Muscle layer of duodenum (tissue), 2 donors: Measurements from ENCODE around the gene S100A4.
"Not testable (repeated sequence)": the region's sequence is repeated elsewhere in the genome, so short reads cannot be mapped to it uniquely, and the experiment has no call there.

Experiments
- H3K27ac ChIP-seq: one replicate; pipeline ENCODE4 v1.7.0; 2013; ENCODE audit warnings: mild to moderate bottlenecking, low read length
- H3K27me3 ChIP-seq: one replicate; pipeline ENCODE4 v1.7.0; 2013; ENCODE audit warnings: low read depth, mild to moderate bottlenecking, control low read depth, low read length
- H3K36me3 ChIP-seq, 2 donors: one replicate each; pipeline ENCODE4 v1.7.0; 2013; ENCODE audit warnings: low read length in 2 of 2, control low read depth in 1 of 2, mild to moderate bottlenecking in 1 of 2; ENCODE audit not compliant: insufficient read depth in 2 of 2, control insufficient read depth in 1 of 2
- H3K4me1 ChIP-seq, 2 donors: one replicate each; pipeline ENCODE4 v1.7.0; 2013; ENCODE audit warnings: low read length in 2 of 2, mild to moderate bottlenecking in 2 of 2, control low read depth in 1 of 2, moderate library complexity in 1 of 2; ENCODE audit not compliant: insufficient read depth in 2 of 2, control insufficient read depth in 1 of 2
- H3K4me3 ChIP-seq, 2 donors: one replicate each; pipeline ENCODE4 v1.7.0; 2013; ENCODE audit warnings: low read length in 2 of 2, low read depth in 1 of 2, mild to moderate bottlenecking in 1 of 2
- H3K9me3 ChIP-seq, 2 donors: one replicate each; pipeline ENCODE4 v1.7.0; 2013; ENCODE audit warnings: low read length in 2 of 2, control low read depth in 1 of 2, mild to moderate bottlenecking in 1 of 2; ENCODE audit not compliant: control insufficient read depth in 1 of 2
- donor health status: healthy.

The S100A4 gene

GRCh38 chr1:153566414-153567371, 21.1 kb upstream of the S100A4 start:
- no peaks in the 10 kb centered on the region for H3K27me3 ChIP-seq
- H3K9me3 ChIP-seq, result no peaks in the 10 kb centered on the region
- H3K4me3 ChIP-seq, result no peak overlapping the region
- H3K27ac ChIP-seq, result peak overlapping the region; percentile 96
- peaks cover 16 to 27% of the 10 kb centered on the region in 2 donors for H3K4me1 ChIP-seq
- H3K36me3 ChIP-seq, result no peaks in the 10 kb centered on the region

- Histone ChIP-seq H3K9me3 (no peaks in the 10 kb centered on the region), H3K4me1 (peaks cover 16 to 27% of the 10 kb centered on the region in 2 donors), H3K4me3 (no peak within 1 kb of the TSS), H3K27ac (peak within 1 kb of the TSS; percentile 96), H3K27me3 (no peaks in the 10 kb centered on the region), H3K36me3 (no peaks in the 10 kb centered on the region)
Measured at GRCh38 chr1:153565529-153566374, 20.1 kb upstream of the S100A4 start, which contains the start of gene S100A2. Gene S100A2, minus strand, starts transcription at chr1:153565844. Its CDS starts 1,967 bp downstream, at chr1:153563877.

GRCh38 chr1:153563991-153564390, 18.4 kb upstream of the S100A4 start:
- Histone ChIP-seq H3K9me3 (no peaks in the 10 kb centered on the region), H3K4me1 (peaks cover 16 to 27% of the 10 kb centered on the region in 2 donors), H3K27me3 (no peaks in the 10 kb centered on the region), H3K27ac (no peak overlapping the region), H3K4me3 (no peak overlapping the region), H3K36me3 (no peaks in the 10 kb centered on the region)

- Histone ChIP-seq H3K9me3 (no peaks in the 10 kb centered on the region), H3K4me1 (peaks cover 16 to 27% of the 10 kb centered on the region in 2 donors), H3K27me3 (no peaks in the 10 kb centered on the region), H3K36me3 (no peaks in the 10 kb centered on the region), H3K4me3 (no peak overlapping the region), H3K27ac (no peak overlapping the region)
Measured at GRCh38 chr1:153563483-153563901, 17.9 kb upstream of the S100A4 start.

- not testable (repeated sequence) for H3K27me3 ChIP-seq, H3K9me3 ChIP-seq, H3K36me3 ChIP-seq, H3K27ac ChIP-seq, H3K4me3 ChIP-seq
- H3K4me1 ChIP-seq, result peaks cover 8 to 15% of the 10 kb centered on the region in 2 donors
Measured at GRCh38 chr1:153562021-153562420, 16.4 kb upstream of the S100A4 start.

GRCh38 chr1:153561466-153561985, 15.9 kb upstream of the S100A4 start:
- Histone ChIP-seq H3K4me1 (peaks cover 4 to 10% of the 10 kb centered on the region in 2 donors), H3K27me3 (no peaks in the 10 kb centered on the region), H3K36me3 (no peaks in the 10 kb centered on the region), H3K27ac (no peak overlapping the region), H3K9me3 (no peaks in the 10 kb centered on the region), H3K4me3 (no peak overlapping the region)

GRCh38 chr1:153560771-153561465, 15.3 kb upstream of the S100A4 start:
- no peak overlapping the region for H3K4me3 ChIP-seq

GRCh38 chr1:153560241-153560640, 14.6 kb upstream of the S100A4 start:
- Histone ChIP-seq H3K9me3 (no peaks in the 10 kb centered on the region), H3K4me1 (no peaks in the 10 kb centered on the region), H3K4me3 (no peak overlapping the region), H3K27me3 (no peaks in the 10 kb centered on the region), H3K27ac (no peak overlapping the region), H3K36me3 (no peaks in the 10 kb centered on the region)

More at GRCh38 chr1:153560771-153561465, 15.3 kb upstream of the S100A4 start:
- no peaks in the 10 kb centered on the region for H3K36me3 ChIP-seq
- no peak overlapping the region for H3K27ac ChIP-seq
- no peaks in the 10 kb centered on the region for H3K9me3 ChIP-seq
- H3K4me1 ChIP-seq, result peaks cover 3 to 5% of the 10 kb centered on the region in 2 donors
- no peaks in the 10 kb centered on the region for H3K27me3 ChIP-seq

GRCh38 chr1:153557877-153558276, 12.3 kb upstream of the S100A4 start:
- H3K4me3 ChIP-seq, result no peak overlapping the region
- H3K9me3 ChIP-seq, result no peaks in the 10 kb centered on the region
- H3K27ac ChIP-seq, result no peak overlapping the region
- no peaks in the 10 kb centered on the region for H3K27me3 ChIP-seq
- H3K36me3 ChIP-seq, result no peaks in the 10 kb centered on the region
- peaks cover 6% of the 10 kb centered on the region in 2 donors for H3K4me1 ChIP-seq

GRCh38 chr1:153556348-153556747, 10.7 kb upstream of the S100A4 start:
- H3K27ac ChIP-seq, result no peak overlapping the region
- no peaks in the 10 kb centered on the region for H3K9me3 ChIP-seq
- peaks cover 6 to 8% of the 10 kb centered on the region in 2 donors for H3K4me1 ChIP-seq
- H3K27me3 ChIP-seq, result no peaks in the 10 kb centered on the region
- H3K36me3 ChIP-seq, result no peaks in the 10 kb centered on the region
- no peak overlapping the region for H3K4me3 ChIP-seq
